Measurements from ENCODE around the gene GCSAML.
"Not testable (repeated sequence)": the region's sequence is repeated elsewhere in the genome, so short reads cannot be mapped to it uniquely, and the experiment has no call there.

Gene GCSAML

GRCh38 chr1:247548769-247549182, at the start of gene GCSAML:
TSS of gene GCSAML (plus strand) at chr1:247549134. CDS start at chr1:247549192, 58 bp downstream.
- ChIA-PET CTCF (no interaction called here), POLR2A (ENCODE audit: low non-redundant PET) (no interaction called here)
- DNase-seq (ENCODE audit: low spot score): no peak
- no peak within 1 kb of the TSS for H3K27ac ChIP-seq
- TF ChIP-seq CTCF (conservative IDR thresholded peaks at IDR 0.05; ENCODE audit: low read depth): no peak

GRCh38 chr1:247500865-247501264, 48.1 kb upstream of the GCSAML start:
- ChIA-PET POLR2A (ENCODE audit: low non-redundant PET) (no interaction called here), CTCF (no interaction called here)
- H3K27ac ChIP-seq: no peak overlapping the region
- DNase-seq (ENCODE audit: low spot score): no peak
- no peak for TF ChIP-seq CTCF (conservative IDR thresholded peaks at IDR 0.05; ENCODE audit: low read depth)

GRCh38 chr1:247506831-247507230, 42.1 kb upstream of the GCSAML start:
- no peak for DNase-seq (ENCODE audit: low spot score)
- no peak overlapping the region for H3K27ac ChIP-seq
- ChIA-PET POLR2A (ENCODE audit: low non-redundant PET) (no interaction called here), CTCF (no interaction called here)
- no peak for TF ChIP-seq CTCF (conservative IDR thresholded peaks at IDR 0.05; ENCODE audit: low read depth)

DNA sequence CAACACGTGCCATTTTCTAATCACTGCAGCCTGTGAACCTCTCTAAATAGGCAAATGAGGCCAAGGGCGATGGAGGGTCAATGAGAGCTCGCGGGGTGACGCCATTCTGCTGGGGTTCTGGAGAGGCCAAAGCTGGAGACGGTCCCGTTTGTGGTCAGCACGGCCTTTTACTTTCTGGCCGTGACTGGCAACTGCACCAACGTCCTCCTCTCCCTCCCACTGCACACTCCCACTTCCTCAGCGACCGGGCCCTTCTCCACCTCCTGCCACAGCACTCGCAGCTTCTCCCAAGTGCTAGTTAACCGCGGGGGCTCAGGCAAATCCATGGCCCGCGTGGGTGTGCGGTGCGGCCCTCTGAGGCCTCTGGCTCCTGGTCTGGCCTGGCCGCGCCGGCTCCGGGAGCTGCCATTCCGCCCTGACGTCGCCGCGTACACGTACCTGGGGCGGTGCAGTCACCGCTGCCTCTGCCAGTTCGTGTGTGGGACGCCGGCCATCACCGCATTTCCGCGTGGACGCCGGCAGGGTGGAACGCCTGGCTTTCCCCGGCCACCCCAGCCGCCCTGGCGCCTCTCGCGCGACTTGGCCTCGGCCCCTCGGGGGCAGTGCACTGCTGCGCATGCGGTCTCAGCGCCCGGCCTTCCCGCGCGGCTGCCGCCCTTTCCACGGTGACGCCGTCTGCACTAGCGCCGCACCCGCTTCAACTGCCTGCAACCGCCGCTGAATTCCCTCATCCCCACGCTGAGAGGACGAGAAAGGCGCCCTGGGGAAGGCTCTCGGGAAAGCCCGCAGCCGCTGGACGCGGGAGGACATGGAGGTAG, 30.9 kb upstream of the GCSAML start:
- H3K27ac ChIP-seq: no peak overlapping the region
- CTCF ChIA-PET: interaction anchor here (0.6 kb wide), 1 partner anchor 31 kb away, joined by 3 read pairs; no protein-coding TSS in a partner anchor
- DNase-seq (ENCODE audit: low spot score): no peak
- no peak for TF ChIP-seq CTCF (conservative IDR thresholded peaks at IDR 0.05; ENCODE audit: low read depth)
- POLR2A ChIA-PET (ENCODE audit: low non-redundant PET): no interaction called here

DNA sequence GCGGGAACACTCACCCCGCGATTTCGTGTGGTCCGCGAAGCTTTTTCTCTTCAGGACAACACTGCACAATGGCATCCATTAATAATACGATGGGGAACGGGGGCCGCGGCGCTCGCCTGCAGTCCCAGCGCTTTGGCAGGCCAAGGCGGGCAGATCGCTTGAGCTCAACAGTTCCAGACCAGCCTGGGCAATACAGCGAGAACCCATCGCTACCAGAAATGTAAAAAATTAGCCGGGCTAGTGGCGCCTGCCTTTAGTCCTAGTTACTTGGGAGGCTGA, 30.4 kb upstream of the GCSAML start:
- ChIA-PET POLR2A (ENCODE audit: low non-redundant PET) (no interaction called here), CTCF (interaction anchor here (0.6 kb wide), 1 partner anchor 32 kb away, joined by 3 read pairs; no protein-coding TSS in a partner anchor)
- no peak for TF ChIP-seq CTCF (conservative IDR thresholded peaks at IDR 0.05; ENCODE audit: low read depth)
- no peak overlapping the region for H3K27ac ChIP-seq
- no peak for DNase-seq (ENCODE audit: low spot score)

DNA sequence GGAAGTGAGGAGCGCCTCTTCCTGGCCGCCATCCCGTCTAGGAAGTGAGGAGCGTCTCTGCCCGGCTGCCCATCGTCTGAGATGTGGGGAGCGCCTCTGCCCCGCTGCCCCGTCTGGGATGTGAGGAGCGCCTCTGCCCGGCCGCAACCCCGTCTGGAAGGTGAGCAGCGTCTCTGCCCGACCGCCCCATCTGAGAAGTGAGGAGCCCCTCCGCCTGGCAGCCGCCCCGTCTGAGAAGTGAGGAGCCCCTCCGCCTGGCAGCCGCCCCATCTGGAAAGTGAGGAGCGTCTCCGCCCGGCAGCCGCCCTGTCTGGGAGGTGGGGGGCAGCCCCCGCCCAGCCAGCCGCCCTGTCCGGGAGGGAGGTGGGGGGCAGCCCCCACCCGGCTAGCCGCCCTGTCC, 27.0 kb upstream of the GCSAML start:
- H3K27ac ChIP-seq; CTCF ChIA-PET; POLR2A ChIA-PET (ENCODE audit: low non-redundant PET); DNase-seq (ENCODE audit: low spot score): not testable (repeated sequence)

DNA sequence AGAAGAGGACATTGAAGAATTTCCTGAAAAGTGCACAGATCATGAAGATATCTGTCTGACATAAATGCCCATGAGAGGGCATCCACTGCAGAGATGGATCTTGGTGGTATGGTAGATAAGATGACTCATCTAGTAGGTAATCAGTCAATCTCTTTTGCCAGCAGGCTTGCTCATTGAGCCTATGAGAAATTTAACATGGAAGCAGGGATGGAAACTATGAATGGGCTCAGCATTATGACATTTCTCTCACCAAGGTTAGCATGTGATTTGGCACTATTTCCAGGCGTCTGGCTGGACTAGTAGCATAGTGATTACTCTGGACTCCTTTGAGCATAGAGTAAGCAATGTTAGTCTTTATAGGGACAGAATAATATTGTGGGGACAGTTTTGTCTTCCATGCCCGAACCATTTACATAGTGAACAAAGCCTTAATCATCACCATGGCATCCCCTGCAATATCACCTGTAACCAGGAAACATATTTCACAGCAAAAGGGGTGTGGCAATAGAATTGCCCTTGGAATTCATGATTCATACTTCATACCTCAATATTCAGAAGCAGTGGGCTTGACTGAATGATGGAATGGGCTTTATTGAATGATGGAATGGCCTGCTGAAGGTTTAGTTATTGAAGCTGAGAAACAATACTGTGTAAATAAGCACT, 20.0 kb upstream of the GCSAML start:
- CTCF ChIA-PET: no interaction called here
- no peak overlapping the region for H3K27ac ChIP-seq
- no peak for TF ChIP-seq CTCF (conservative IDR thresholded peaks at IDR 0.05; ENCODE audit: low read depth)
- POLR2A ChIA-PET (ENCODE audit: low non-redundant PET): no interaction called here
- DNase-seq (ENCODE audit: low spot score): peak; percentile 65

All from RWPE1 (cell line).